ENCODE results near the gene ZNF396. TPM values are rescaled to one million over a fixed set of nuclear protein-coding genes. Genes with fewer than 3 reads are reported as not detected.

Gene ZNF396
- total RNA-seq, 3 donors from 2014 or later (not counting 1 experiment from before 2014, with no cell fraction given): 1.2 to 1.7 (median 1.2) TPM

GRCh38 chr18:35328868-35329267 lies 48.3 kb downstream of the ZNF396 start:
- TF ChIP-seq CTCF (IDR thresholded peaks at IDR 0.05): no peak
- H3K9me3 ChIP-seq (ENCODE audit: control insufficient read depth, insufficient read depth, low read length): no peaks in the 10 kb centered on the region
- Mint-ChIP-seq H3K4me3 (no peak overlapping the region), H3K9me3 (no peaks in the 10 kb centered on the region), H3K27ac (no peak overlapping the region), H3K36me3 (no peaks in the 10 kb centered on the region), H3K27me3 (ENCODE audit: low read depth in 2 of 2) (no peaks in the 10 kb centered on the region), H3K4me1 (peaks cover 0 to 6% of the 10 kb centered on the region in 2 donors)
- no peak for ATAC-seq
- no peaks in the 10 kb centered on the region for H3K27me3 ChIP-seq (ENCODE audit: control insufficient read depth, insufficient read depth, low read length)
- peaks cover 23% of the 10 kb centered on the region for H3K36me3 ChIP-seq (ENCODE audit: control insufficient read depth, insufficient read depth, low read length)
- H3K4me3 ChIP-seq (ENCODE audit: low read length): no peak overlapping the region
- no peak for DNase-seq
- intact Hi-C loops (cut with micrococcal nuclease): no loop called here
- H3K4me1 ChIP-seq (ENCODE audit: control insufficient read depth, insufficient read depth, low read length): no peaks in the 10 kb centered on the region
- no peak overlapping the region for H3K27ac ChIP-seq (ENCODE audit: low read length)

GRCh38 chr18:35326695-35327387 lies 50.3 kb downstream of the ZNF396 start:
- H3K36me3 Mint-ChIP-seq: no peaks in the 10 kb centered on the region
- Histone ChIP-seq H3K27ac (ENCODE audit: low read length) (no peak overlapping the region), H3K9me3 (ENCODE audit: control insufficient read depth, insufficient read depth, low read length) (no peaks in the 10 kb centered on the region), H3K4me1 (ENCODE audit: control insufficient read depth, insufficient read depth, low read length) (no peaks in the 10 kb centered on the region), H3K4me3 (ENCODE audit: low read length) (no peak overlapping the region), H3K27me3 (ENCODE audit: control insufficient read depth, insufficient read depth, low read length) (no peaks in the 10 kb centered on the region), H3K36me3 (ENCODE audit: control insufficient read depth, insufficient read depth, low read length) (peaks cover 4% of the 10 kb centered on the region)
- no peak overlapping the region for H3K4me3 Mint-ChIP-seq
- H3K27me3 Mint-ChIP-seq (ENCODE audit: low read depth in 2 of 2): no peaks in the 10 kb centered on the region
- no peak for TF ChIP-seq CTCF (IDR thresholded peaks at IDR 0.05)
- no peak for DNase-seq
- no peaks in the 10 kb centered on the region for H3K9me3 Mint-ChIP-seq
- intact Hi-C loops (cut with micrococcal nuclease): no loop called here
- WGBS (ENCODE audit: insufficient coverage): 44% methylated on average over 2 of the region's 3 CpGs
- H3K4me1 Mint-ChIP-seq: no peaks in the 10 kb centered on the region
- no peak overlapping the region for H3K27ac Mint-ChIP-seq
- ATAC-seq: no peak

GRCh38 chr18:35324926-35325655 lies 52.0 kb downstream of the ZNF396 start:
- Mint-ChIP-seq H3K4me1 (no peaks in the 10 kb centered on the region), H3K36me3 (no peaks in the 10 kb centered on the region), H3K27me3 (ENCODE audit: low read depth in 2 of 2) (no peaks in the 10 kb centered on the region), H3K27ac (no peak overlapping the region), H3K4me3 (no peak overlapping the region), H3K9me3 (no peaks in the 10 kb centered on the region)
- Histone ChIP-seq H3K27me3 (ENCODE audit: control insufficient read depth, insufficient read depth, low read length) (no peaks in the 10 kb centered on the region), H3K4me3 (ENCODE audit: low read length) (no peak overlapping the region), H3K9me3 (ENCODE audit: control insufficient read depth, insufficient read depth, low read length) (no peaks in the 10 kb centered on the region), H3K4me1 (ENCODE audit: control insufficient read depth, insufficient read depth, low read length) (no peaks in the 10 kb centered on the region), H3K36me3 (ENCODE audit: control insufficient read depth, insufficient read depth, low read length) (no peaks in the 10 kb centered on the region), H3K27ac (ENCODE audit: low read length) (no peak overlapping the region)
- DNase-seq (no peak), ATAC-seq (no peak)
- TF ChIP-seq CTCF (IDR thresholded peaks at IDR 0.05): no peak
- intact Hi-C loops (cut with micrococcal nuclease): no loop called here
- 60% methylated on average over 1 of the region's 2 CpGs for WGBS (ENCODE audit: insufficient coverage)

Measured in natural killer cell (primary cell).